GM21723 (cell line): ENCODE results near the gene PDE10A.

Experiments used
- ATAC-seq: cut with Tn5 transposase; IDR thresholded peaks from one replicate; pipeline ENCODE4 v1.9.1; 2021; ENCODE audit warnings: mild to moderate bottlenecking, moderate library complexity; ENCODE audit not compliant: unreplicated experiment

The PDE10A gene

DNA sequence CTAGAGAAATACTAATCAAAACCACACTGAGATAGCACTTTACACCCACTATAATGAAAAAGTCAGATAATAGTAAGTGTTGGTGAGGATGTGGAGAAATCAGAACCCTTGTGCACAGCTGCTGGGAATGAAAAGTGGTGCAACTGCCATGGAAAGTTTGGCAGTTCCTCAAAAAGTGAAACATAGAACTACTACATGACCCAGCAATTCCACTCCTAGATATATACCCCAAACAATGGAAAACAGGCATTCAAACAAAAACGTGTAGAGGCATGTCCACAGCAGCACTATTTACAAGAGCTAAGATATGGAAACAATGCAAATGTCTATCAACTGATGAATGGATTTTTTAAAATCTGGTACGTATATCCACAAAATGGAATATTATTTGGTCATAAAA is 236.1 kb downstream of the PDE10A start:
- no peak for ATAC-seq

DNA sequence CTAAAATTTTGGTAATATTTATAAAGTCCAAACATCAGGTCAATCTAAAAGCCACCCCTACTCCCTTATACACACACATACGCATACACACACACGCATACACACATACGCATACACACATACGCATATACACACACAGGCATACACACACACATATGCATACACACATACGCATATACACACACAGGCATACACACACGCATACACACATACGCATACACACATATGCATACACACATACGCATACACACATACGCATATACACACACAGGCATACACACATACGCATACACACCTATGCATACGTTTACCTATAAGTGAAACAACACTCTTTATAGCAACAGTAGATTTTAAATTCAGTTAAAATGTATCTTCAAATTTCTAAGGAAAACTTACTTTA is 240.8 kb downstream of the PDE10A start:
- no peak for ATAC-seq

DNA sequence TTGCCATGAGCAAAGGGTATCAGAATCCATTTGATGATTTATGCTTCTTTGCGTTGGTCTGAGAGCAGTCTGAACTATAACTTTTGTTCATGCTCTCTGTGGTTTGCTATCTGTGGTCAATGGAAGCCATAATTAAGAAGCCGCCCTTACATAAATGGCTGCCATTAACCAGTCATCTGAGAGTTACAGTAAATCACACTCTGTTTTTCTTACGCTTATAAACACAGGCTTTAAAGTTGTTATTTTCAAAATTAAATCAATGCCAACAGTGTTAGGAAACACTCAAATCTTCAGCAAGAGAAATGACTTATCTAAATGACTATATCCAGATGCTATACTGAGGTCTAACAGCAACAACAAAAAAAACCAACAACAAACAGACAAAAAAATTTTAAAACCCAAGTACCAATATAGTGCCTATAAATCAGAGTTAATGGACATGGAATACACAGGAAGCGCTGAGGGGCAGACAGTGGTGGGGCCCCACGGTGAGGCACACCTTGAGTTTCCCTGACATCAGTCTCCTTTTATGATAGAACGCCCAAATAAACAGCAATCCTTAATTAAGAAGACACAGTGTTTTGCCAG is 245.7 kb downstream of the PDE10A start:
- no peak for ATAC-seq

DNA sequence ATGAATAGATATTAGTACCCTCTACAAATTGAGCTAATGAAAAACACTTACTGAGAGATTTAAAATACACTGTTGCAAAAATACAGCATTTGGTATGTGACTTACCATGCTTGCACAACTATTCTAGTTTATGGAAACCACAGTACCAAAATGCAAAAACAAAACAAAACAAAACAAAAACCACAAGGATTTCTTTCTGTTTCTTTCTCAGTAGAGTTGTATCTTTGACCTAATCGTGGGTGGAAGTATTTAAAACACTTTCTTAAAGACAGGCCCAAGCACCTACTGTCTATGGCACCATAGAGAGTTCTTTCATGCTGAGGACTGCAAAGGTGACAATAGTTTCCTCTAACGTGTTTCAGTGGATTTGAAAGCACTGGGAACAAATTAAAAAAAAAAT is 258.3 kb downstream of the PDE10A start:
- ATAC-seq = no peak

DNA sequence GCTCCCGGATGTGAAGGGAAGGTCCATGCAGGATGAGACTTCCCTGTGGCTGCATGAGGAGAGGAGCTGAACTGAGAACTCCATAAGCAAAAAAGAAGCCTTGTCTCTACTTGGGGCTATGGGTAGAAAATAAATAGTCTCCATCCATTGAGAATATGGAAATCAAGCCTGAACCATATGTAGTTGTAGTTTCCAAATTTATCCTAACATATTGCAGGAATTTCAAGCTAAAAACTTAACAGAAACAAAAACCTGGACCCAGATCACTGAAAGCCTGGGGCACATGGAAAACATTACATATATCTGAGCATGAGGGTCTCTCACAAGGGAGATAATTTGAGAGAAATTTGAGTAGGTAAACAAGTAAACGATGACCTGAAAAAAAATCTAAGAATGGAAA is 258.7 kb downstream of the PDE10A start:
- ATAC-seq = no peak

DNA sequence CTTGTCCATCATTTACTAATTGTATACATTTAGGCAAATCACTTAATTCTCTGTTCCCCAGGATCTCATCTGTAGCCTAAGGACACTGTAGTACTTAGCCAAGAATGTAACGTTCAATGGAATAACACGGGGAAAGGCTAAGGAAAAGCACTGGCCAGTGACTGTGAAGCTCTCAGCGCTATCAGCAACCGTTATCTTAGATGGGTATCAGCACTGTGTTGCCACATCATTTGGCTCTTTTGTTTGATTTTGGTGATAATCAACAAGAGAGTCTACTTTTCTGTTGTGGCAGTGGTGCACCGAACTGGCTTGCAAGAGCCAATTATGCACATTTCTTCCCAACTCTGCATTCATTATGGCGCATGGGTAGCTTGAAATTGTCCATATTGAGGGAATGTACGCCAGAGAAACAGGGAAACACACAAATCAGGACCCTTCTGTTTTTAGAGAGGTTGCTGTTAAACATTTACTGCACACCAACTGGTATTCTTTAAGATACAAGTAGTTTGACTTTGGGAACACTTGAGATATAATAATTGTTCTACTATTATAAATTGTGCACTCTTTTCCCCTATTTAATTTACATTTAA is 259.9 kb downstream of the PDE10A start:
- ATAC-seq = no peak

DNA sequence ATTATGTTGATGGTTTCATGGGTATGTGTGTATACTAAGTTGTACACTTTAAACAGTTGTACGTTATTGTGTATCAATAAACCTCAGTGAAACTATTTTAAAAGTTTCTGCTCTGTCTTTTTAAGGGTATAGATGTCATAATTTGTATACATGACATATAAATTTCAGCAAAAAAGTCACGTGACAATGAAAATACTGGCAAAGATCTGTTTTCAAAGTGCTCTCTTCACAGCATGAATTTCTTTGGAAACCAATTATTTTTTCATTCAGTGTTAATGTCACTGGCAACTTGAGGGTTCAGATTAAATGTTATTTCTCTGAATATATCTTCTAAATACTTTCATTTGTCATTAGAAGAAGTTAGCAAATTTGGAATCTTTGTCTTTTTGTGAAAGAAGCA is 261.9 kb downstream of the PDE10A start:
- ATAC-seq = no peak

DNA sequence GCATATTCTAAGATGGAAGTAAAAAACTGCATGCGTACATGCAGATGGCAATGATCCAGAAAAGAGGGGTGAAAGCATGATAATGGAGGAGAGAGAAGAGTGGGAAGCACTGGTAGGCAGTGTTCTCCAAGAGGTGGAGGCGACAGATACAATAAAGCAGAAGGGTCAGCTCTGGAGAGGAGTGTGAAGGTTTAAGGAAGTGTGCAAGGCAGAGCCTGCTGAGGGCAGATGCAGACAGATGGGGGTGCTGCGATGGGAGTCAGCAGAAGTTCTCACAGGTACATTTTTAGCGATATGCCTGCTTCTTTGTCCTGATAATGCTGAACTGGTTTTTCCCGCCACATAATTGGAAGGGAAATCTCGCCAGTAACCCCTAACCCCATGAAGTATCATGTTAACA is 272.6 kb downstream of the PDE10A start:
- no peak for ATAC-seq

DNA sequence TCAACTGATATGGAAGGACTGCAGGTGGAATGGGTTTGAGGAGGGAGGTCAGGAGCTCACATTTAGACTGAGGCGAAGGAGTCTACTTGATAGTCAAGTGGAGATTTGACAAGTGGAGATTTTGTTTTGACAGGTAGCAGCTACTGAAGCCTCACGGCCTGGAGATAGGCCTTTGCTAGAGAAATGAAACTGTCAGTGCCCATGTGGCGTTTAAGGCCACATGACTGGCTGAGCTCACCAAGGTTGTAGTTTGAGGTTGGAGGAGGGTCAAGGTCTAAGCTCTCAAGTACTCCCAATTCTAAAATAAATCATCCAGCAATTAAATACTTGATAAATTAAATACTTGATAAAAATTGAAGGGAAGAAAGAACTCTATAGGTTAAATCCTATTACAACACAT is 273.5 kb downstream of the PDE10A start:
- ATAC-seq = no peak

DNA sequence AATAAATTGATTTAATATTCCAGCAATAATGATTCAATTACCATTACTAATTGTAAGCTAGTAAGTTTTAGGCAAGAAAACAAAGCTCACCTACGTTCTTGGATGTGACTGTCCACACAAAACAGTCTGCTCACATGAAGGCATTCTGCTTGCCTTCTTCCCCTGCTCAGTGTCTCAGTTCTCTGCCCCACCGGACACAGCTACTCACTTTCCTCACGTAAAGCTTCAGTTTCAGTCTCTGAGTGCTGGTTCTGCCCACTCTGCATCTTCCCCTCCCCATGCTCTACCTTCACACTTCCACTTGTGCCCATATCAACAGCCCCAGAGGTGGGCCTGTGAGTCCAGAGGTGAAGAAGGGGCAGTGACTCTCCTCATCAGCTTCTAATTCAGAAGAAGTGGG is 279.7 kb downstream of the PDE10A start:
- no peak for ATAC-seq

DNA sequence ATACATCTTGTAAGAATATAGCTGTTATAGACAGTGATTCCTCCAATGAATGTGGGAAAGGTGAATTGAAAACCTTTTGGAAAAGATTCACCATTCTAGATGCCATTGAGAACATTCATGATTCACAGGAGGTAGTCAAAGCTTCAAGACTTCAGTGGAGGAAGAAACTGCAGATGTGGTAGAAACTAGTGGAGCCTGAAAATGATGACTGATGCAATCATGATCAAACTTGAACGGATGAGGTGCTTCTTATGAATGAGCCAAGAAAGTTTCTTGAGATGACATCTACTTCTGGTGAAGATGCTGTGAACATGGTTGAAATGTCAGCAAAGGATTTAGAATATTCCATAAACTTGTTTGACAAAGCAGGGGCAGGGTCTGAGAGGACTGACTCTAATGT is 286.9 kb downstream of the PDE10A start:
- no peak for ATAC-seq

DNA sequence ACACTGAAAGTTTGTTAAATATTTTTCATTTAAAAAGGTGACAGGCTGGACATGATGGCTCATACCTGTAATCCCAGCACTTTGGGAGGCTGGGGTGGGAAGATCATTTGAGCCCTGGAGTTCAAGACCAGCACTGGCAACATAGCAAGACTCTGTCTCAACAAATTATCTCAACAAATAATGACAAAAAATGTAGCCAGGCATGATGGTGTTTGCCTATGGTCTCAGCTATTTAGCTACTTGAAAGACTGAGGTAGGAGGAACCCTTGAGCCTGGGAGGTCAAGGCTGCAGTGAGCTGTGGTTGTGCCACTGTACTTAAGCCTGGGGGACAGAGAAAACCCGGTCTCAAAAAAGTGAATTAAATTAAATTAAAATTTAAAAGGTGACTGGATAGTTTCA is 297.7 kb downstream of the PDE10A start:
- ATAC-seq = no peak

DNA sequence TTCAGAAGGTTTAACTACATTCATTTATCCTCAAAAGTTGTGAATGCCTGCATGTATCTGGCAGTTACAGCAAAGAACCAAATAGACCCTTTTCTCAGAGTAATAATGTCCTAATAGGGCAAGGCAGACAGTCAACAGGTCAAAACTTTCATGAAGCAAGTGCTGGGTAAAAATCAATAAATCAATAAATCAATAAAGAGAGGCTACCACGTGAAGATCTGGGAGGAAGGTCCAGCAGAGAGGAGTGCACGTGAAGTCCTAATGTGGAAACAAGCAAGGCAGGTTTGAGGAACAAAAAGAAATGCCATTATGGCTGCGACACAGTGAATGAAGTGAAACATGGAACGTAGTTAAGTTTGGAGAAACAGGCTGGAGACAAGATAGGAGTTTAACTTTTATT is 317.3 kb downstream of the PDE10A start:
- ATAC-seq = no peak

DNA sequence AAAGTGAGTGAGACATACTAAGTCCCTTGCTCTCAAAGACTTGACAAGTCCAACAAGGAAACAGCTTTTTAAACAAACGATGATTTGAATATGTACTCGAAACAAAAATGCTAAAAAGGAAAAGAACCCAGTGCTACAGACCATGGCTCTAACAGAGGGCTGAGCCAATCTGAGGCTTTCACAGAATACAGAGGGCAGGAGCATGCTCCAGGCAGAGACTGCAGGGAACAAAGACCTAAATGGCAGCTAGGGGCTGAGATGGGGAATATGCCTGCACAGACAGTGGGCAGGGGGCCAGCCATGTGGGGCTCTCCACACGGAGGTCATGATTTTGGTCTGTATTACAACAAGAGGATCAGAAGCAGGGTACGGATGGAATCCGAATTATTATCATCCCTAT is 322.5 kb downstream of the PDE10A start:
- ATAC-seq = no peak

DNA sequence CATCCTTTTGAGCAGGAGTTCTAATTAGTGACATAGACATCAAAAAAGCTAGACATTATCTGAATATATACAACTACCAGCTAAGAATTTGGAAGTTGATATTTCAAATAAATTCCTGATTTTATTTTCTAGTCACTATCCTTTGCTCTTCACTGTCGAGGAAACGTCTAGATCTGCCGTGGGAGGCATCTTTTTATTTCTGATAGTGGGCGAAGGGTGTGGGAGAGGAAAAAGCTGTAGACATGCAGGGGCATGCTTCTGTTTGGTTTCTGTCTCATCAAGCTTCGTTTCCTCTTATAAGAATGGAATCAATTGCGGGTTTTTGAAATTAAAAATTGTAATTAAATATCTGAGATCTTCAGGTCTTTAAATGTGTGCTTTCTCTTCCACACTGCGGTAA is 337.4 kb downstream of the PDE10A start:
- ATAC-seq = no peak

DNA sequence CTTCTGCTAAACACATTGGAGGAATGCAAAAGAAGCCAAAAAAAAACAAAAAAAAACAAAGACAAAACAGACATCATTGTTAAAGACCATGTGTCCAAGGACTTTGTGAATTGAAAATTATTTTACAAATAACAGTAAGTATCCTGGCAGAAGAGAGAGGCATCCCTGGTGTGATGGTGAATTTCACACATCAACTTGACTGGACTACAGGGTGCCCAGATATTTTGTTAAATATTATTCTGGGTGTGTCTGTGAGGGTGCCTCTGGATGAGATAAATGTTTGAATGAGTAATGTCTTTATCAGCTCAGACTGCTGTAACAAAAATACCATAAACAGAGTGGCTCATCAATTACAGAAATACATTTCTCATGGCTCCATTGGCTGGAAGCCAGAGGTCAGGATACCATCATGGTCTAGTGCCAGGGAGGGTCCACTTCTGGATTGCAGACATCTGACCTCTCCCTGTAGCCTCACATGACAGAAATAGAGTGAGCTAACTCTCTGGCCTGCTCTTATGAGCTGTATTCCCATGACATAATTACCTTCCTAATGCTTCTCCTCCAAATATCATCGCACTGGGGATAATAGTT is 341.4 kb downstream of the PDE10A start:
- no peak for ATAC-seq

DNA sequence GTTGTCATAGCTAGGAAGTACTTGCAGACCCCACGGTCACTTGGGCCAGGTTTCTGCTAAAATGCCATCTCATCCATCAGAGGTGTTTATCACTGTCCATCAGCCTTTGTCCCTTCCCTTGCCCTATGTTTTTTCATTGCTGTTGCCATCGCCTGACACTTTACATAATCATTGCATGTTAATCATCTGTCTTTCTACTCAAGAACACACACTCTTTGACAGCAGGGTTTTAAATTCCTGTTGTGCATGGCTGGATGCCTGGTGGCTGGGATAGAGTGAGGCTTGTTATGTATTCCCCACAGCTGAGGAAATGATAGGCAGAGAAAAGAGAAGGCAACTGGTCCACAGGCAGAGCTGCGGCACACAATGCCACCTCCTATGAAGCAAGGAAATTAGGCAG is 341.9 kb downstream of the PDE10A start:
- no peak for ATAC-seq

DNA sequence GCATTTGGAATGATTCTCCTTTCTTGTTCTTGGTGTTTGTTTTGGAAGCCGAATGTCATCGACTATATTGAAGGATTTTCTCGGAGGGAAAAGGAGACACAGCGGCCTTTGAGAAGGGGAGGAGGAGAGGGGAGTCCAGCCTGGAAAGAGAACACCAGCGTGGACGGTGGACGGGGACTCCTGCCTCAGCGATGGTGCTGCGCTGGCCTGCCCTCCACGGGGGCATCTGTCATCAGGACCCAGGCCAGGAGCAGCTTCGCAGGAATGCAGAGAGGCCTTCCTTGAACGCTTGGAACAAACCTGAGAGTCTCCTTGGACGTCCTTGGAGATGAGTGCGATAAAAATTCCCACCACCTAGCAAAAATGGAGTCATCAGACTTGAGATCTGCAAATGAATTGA is 345.3 kb downstream of the PDE10A start:
- ATAC-seq = no peak

DNA sequence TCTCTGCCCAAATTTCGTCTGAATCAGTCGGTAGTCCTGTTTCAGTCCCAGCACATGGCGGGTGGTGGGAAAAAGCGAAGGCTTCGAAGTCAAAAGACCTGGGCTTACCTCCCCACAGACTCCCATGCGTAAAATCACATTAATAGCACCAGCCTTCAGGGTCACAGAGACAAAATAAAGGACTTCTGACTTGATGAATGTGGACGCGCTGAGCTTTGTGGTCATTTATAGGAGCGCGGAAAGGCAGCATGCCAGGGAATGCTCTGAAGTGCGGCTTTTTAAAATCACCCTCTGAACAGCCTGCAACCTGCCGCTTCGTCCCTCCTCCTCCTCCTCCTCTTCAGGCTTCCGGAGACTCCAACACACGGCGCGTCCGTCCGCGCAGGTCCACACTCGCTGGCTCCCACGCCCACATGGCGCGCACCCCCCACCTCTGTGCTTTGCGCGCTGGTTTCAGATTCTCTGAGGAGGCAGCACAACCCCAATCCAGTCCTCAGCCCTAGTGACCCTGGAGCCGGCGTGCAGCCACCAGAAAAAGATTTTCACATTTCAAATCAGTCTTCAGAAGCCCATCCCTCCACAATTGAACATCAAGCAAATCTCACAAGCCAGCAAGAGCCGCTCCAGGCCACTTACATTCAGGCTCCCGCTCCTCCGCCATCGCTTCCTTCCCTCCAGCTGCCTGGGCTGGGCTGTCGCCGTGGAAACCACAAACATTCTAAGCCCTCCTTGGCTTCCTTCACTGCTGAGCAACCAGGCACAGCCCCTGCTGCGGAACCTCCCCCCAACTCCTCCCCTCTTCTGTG is 353.9 kb downstream of the PDE10A start, which contains the start of gene C6orf118:
Gene C6orf118 (minus strand): TSS at position 680 of the 806 bp plus-strand sequence. CDS start 19 bp downstream, at position 661.
- no peak for ATAC-seq

DNA sequence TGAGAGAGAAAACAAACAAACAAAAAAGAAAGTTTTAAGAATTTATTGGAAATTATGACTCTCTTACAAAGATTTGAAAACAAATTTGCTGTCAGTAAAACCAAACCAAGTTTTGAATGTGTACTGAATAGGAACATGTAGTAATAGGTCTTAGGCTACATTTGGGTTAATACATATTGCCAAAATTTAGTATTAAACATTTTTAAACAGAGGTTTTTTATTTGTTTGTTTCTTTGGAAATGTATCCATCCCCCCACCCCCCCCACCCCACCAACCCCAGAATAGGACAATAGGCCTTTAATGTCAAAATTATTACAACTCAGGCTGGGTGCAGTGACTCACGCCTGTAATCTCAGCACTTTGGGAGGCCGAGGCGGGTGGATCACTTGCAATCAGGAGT is 356.1 kb downstream of the PDE10A start:
- ATAC-seq = no peak

DNA sequence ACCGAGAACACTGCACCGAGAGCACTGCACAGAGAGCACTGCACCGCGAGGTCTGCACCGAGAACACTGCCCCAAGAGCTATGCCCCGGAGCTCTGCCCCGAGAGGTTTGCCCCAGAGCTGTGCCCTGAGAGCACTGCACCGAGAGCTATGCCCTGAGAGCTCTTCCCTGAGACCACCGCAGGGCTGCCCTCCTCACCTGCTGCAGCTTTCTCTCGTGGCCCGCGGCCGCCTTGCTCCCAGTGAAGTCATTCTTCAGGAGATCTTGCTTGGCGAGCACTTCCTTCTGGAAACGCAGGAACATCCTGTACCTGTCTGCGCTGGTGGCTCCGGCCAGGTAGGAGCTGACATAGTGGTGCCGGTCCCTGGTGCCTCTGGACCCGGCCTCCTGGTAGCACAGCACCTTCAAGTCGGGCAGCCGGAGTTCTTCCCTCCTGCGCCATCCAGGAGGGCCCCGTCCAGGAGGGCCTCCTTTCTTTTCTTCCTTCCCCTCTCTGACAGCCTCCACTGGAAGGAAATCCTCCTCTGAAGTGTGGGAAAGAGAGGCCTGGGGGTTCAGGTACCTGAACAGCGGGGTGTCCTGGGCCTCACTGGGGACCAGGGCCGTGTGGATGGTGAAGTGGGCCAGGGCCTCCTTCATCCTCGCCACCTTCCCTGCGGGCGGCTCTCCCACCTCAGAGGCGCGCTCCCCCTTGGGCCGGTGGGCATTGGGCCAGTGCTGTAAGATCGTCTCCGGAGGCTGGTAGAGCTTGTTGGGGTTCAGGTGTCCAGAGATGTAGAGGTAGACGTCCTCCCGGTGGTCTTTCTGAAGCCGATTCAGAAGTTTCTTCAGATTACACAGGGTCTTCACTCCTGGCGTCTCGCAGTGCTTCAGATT is 361.4 kb downstream of the PDE10A start:
- ATAC-seq = no peak
